GM12872 (cell line): Measurements from ENCODE around the gene YKT6.

Experiments
- TF ChIP-seq, protein P1 (sequence below): IDR thresholded peaks from 3 replicates; pipeline ENCODE4 v1.5.1; 2011; ENCODE audit warnings: low read depth, mild to moderate bottlenecking, low read length, moderate library complexity; ENCODE audit not compliant: insufficient read depth

The YKT6 gene

DNA sequence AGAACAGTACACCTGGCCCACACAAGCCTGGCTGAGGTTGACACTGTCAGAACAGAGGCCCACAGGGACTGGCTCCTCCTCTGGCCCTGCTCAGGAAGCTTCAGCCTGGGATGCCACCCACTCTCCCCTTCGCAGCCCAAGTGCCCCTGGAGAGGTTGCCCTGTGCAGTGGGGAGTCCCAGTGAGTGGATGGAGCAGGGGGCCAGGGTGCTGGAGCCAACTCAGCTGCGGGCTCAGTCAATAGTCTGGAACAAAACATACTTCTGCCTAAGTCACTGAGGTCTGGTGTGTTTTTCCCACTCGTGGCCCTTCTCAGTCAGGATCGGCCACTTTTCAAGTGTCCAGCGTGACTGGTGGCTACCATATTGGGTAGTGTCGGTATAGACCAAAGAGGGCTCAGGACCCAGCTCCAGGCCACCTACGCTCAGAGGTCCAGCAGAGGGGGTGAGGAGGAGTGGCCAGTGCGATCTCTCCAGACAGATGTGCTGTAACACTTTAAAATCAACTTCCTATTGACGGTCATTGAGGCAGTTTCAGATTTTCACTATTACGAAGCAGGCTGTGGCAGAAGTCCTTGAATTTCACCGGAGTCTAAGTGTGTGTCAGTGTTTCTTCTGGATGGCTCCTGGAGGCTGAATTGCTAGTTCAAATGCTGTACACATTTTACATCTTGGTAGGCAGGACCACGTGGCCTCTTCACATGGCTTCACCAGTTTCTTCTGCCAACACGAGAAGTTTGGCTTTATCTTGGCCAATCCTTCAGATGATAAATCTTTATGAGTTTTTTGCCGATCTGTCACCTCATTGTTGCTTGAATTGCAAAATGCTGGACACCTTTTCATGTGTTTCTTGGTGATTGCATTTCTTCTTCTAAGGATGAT lies 10.5 kb upstream of the YKT6 start:
- TF ChIP-seq, protein P1, sequence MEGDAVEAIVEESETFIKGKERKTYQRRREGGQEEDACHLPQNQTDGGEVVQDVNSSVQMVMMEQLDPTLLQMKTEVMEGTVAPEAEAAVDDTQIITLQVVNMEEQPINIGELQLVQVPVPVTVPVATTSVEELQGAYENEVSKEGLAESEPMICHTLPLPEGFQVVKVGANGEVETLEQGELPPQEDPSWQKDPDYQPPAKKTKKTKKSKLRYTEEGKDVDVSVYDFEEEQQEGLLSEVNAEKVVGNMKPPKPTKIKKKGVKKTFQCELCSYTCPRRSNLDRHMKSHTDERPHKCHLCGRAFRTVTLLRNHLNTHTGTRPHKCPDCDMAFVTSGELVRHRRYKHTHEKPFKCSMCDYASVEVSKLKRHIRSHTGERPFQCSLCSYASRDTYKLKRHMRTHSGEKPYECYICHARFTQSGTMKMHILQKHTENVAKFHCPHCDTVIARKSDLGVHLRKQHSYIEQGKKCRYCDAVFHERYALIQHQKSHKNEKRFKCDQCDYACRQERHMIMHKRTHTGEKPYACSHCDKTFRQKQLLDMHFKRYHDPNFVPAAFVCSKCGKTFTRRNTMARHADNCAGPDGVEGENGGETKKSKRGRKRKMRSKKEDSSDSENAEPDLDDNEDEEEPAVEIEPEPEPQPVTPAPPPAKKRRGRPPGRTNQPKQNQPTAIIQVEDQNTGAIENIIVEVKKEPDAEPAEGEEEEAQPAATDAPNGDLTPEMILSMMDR, result no peak

DNA sequence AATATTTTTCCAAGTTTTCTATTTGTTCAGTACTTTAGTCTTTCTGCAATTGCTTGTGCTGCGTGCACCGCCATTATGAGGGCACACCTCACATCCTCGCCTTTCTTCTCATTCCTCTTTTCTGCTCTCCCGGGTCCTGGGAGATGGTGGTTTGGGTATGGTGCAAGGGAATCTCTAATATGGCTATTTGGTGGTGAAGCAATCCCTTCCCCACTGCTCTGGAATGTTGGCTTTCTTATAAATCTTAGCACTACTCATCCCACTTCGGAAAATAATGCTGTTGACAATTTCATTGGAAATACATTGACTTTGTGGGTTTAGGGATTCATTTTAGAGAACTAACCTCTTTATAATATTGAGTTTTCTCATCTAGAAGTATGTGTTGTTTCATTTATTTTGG lies 9.6 kb upstream of the YKT6 start:
- TF ChIP-seq, protein P1, result no peak

DNA sequence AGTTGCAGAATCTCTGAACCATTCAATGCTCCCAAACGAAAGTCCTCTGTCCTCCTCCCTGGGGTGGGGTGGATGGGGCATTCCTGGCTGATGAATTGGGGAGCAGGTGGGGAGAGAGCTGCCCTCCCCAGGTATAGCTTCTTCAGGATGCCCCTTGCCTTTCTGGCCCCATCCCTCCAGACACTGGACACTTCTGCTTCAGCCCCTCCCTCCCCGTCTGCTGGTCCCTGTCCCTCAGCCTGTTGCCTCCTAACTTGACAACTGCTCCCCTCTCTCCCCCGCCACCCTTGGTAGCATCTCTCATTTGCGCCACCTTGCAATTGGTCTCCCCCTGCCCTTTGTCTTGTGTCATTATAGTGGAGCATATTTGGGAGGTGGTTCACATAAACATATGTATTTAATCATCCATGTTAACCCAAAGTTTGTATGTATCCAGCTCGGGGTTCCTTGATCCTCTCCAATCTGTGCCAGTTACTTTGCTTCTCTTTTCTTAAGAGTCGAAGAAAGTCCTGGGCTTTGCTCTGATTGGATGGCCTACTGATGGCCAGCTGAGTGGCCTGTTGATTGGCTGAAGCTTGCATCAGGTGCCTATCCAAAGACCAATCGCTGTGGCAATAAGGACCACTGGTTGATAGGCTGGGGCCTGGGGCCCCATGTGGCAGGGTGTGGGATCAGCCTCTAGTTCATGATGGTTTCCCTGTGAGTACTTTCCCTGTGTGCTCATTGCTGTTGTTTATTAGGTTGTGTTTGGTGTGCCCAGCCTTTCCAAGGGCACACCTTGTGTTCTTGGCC lies 7.6 kb upstream of the YKT6 start:
- TF ChIP-seq, protein P1, result peak; percentile 14; the same call in 1 of the 3 replicates

DNA sequence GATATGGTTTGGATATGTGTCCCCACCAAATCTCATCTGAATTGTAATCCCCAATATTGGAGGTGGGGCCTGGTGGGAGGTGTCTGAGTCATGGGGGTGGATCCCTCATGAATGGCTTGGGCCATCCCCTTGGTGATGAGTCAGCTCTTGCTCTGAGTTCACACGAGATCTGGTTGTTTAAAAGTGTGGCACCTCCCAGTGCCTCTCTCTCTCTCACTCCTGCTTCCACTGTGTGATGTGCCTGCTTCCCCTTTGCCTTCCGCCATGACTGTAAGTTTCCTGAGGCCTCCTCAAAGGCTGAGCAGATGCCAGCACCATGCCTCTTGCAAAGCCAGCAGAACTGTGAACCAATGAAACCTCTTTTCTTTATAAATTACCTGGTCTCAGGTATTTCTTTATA lies 6.7 kb upstream of the YKT6 start:
- TF ChIP-seq, protein P1, result no peak

DNA sequence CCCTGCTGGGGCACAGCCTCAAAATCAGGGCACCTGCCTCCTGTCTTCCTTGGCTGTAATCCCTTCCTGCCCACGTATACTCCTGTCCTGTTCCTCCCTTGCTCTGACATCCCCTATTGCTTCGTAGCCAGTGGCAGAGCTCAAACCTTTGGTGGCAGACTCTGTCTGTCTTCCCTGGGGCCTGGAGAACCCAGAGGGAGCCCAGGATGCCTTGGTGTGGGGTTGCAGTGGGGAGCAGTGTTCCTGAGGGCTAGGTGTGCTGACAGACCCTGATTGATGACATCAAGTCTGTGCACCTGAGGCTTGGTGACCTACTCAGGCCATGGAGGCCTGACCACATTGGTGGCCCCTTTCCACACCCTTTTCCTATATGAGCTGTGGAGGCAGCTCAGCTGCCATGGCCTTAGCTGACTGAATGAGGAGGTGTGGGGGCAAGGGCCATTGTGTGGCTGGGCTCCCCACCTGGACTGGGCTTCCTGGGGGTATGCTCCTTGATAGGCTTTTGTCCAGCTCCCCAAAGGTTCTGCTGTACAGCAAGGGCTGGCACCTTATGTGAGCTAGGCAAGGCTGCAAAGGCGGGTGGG lies 6.1 kb upstream of the YKT6 start:
- TF ChIP-seq, protein P1, result no peak

DNA sequence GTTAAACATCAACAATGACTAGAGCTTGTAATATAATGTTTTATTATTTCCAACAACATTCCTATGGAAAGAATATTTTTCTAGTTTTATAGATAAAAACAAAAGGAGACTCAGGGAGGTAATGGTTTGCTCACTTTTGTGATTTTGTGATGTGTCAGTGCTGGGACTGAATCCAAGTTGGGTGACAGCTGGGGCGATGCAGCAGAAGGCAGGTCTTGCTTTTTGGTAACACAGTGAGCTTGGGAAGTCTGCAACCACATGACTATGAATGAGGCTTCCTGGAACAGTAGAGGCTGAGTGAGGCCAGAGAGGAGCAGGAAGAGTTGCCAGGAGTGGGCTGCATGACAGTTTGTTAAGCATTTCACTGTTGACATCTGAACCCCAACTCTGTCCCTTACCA lies 4.9 kb upstream of the YKT6 start:
- TF ChIP-seq, protein P1, result no peak

DNA sequence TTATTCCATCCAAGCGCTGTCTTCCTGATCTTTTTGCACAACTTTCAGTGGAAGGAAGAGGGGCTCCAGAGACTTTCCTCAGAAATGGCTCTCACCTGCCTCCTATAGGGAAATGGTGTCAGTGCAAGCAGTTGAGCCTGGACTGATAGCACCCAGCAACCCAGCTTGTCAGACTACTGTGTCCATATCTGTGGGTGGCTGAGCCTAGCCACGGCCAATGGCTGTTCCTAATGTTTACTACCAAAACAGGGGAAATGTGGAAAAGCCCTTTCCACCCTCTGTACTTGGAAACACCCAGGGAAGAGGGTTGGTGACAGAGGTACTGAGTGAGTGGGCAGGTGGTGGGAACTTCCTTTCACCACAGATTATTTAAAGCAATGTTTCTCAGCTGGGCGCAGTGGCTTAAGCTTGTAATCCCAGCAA lies 4.3 kb upstream of the YKT6 start:
- TF ChIP-seq, protein P1, result peak; percentile 85
